GM18909 (cell line): Measurements from ENCODE around the gene CCNQ.

Experiments used
- ATAC-seq: cut with Tn5 transposase; IDR thresholded peaks from one replicate; pipeline ENCODE4 v1.9.1; 2021; ENCODE audit warnings: mild to moderate bottlenecking; ENCODE audit not compliant: unreplicated experiment, poor library complexity

CCNQ gene

DNA sequence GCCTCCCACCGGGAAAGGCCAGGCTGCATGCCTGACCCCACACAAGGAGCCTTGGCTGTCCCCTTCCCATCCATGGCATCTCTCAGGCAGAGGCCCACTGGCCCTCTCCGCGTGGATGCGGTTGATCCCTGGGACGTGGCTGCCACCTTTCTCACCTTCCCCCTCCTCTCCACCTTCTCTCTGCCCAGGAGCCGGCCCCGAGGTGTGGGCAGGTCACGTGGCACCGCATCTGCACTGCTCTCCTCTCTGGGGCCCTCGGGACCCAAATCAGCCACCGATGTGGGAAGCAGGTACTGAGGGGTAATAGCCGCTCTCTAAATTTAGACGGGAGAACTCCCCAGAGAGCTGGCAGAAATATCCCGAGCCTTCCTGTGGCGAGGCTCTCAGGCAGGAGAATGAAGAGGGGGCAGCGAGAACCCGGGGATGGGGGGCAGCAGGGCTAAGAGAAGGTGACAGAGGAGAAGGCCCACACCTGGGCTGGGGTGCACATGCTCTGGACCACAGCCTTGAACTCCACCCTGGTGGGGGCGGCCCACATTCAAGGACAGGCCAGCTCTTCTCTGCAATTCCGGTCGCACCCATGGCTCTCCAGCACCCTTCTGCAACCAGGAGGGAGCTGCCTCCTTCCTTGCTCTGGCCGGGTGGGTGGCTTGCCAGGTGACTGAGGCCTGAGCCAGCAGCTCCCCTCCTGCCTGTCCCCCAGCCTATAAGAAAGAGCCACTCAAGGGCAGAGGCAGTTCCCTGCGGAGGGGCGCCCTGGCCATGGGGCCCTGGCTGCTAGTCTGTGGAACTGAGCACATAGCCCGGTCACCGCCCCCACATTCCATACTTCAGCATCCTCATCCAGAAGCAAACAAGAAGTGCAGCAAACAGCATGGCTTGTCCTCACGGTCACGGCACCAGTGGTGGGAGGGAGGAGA is 38.4 kb upstream of the CCNQ start:
- no peak for ATAC-seq

DNA sequence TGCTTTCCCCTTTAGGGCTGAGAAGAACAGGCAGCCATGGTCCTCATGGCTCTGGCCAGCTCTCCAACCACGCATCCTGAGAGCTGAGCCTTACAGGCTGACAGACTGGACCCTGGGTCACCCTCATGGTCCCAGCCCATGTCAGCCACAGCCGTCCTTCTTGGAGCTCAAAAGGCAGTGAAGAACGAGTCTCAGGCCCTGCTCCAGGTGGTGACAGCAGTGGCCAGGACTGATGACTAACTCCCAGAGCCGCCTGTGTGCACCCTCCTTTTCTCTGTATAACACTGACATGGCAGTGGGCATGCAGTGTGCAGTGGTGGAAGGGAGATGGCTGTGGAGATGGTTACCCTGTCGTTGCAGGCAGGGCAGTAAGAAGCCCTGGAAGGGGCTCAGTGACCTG is 37.8 kb upstream of the CCNQ start:
- no peak for ATAC-seq

- no peak for ATAC-seq
Observed at GRCh38 chrX:153635788-153636668, 37.1 kb upstream of the CCNQ start.

- no peak for ATAC-seq
Observed at GRCh38 chrX:153635388-153635787, 36.4 kb upstream of the CCNQ start.

DNA sequence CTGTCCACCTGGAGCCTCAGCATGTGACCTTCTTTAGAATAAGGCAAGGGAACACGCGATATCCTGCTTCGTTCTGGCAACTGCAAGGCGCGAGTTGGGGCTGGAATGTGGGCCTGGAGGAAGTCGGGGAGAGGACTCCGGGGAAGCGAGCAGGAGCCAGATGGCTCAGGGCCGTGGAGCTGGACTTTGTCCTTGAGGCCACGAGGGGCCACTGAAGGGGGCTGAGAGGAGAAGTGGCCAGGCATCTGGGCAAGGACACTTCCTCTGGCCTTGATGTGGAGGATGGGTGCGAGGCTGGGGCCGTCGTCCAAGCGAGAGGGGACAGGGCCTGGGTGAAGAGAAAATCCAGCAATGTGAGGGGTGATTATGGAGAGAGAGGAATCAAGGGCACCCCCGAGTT is 35.9 kb upstream of the CCNQ start:
- no peak for ATAC-seq

DNA sequence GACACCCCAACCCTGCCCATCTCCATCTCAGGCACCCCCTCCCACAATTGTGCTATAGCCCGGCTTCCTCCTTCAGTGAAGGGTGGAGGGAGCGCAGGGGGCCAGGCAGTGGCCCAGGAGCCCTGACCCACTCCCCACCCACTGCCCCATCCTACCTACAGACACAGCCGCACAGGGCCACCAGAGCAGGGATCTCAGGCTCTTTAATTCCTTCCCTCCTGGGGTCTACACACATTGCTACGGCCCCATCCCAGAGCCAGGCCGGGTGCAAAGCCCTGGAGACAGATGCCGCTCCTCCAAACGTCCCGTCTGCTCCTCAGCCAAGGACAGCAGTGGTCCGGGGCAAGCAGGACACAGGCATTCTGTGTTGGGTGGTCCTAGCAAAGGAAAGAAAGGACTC is 35.3 kb upstream of the CCNQ start:
- ATAC-seq, result no peak

DNA sequence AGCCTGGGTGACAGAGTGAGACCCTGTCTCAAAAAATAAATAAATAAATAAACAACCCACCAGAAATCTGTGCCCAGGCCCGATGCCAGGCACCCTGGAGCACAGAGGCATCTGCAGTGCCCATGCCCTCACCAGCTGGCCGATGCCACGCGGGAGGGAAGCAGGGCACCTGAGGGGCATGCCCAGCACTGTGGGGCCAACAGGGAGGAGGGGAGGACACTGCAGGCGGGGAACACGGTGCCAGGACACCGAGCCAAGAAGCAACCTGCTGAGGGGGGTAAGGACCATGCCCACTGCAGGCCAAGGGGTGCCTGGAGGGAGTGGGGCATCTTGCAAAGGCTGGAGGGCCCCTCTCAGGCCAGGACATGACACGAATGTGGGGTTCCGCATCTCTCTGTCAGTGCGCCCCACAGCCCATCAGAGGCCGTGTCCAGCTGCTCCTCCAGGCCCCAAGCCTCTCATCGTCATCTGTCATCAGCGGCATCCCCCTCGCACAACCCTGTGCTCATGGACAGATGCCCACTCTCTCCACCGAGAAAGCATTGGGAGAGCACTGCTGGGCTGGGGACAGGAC is 34.8 kb upstream of the CCNQ start:
- no peak for ATAC-seq

- no peak for ATAC-seq
Observed at GRCh38 chrX:153633048-153633447, 34.1 kb upstream of the CCNQ start.

- no peak for ATAC-seq
Observed at GRCh38 chrX:153632595-153632946, 33.6 kb upstream of the CCNQ start.

GRCh38 chrX:153631907-153632594 is 33.1 kb upstream of the CCNQ start:
- ATAC-seq, result no peak

GRCh38 chrX:153631346-153631745 is 32.4 kb upstream of the CCNQ start:
- no peak for ATAC-seq

DNA sequence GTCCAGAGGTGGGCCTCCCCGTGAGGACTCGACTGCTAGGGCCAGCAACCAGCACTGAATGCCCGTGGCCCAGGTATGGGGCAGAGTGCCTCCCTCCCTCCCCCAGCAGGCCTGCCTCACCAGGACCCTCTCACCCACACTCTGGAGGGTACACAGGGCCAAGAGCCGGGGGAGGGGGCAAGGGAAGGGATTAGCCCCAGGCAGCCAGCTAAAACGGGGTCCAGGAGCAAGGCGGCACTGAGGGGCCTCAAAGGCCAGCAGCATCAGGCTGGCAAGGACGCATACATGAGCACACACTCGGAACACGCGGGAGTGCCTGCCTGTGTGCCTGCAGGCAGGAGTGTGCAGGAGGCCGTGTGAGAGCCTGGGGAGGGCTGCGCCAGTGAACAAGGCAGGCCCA is 29.7 kb upstream of the CCNQ start:
- ATAC-seq, result no peak

DNA sequence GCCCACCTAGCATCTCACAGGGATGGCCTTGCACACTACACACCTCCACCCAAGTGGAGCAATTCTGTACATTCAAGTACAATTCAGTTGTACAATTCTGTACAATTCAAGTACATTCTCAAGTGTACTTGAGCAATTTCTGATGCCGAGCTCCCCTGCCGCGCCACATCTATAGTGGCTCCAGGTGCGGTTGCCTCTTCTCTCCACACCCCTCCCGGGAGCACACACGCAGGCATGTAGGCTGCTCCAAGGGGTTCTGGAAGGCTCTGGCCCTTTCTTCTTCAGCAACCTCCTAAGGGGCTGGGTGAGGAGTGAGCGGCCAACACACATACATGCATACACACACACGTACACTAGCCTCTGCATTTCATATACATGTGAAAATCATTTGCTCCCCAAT is 29.2 kb upstream of the CCNQ start:
- ATAC-seq, result no peak

GRCh38 chrX:153627675-153628111 is 28.8 kb upstream of the CCNQ start:
- no peak for ATAC-seq

GRCh38 chrX:153626863-153627674 is 28.1 kb upstream of the CCNQ start:
- ATAC-seq, result no peak

DNA sequence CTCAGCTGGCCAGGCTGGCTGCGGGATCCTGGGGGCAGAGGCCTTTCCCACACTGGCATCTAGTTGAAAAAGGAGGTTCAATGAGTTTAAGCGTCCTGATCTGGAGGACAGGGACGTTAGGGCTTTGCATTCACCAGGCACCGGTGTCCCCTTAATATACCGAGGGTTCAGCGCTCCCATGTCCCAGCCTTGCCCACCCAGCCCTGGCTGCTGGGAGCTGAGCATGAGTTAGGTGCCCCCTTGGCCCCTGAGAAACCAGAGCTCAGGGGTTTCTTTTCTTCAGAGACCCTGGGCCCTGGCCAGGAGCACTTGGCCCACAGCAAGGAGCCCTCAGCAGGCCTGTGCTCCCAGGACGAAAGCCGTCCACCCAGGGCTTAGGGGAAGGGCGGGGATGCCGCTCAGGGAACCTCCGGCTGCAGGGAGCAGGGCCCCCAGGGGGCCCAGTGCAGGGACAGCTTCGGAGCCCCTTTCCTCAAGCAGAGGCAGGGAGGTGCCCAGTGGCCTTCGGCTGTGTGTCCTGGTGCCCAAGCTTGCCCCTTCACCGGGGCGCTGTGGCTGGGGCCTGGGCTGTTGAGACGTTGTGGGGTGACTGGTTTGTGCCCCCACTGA is 27.2 kb upstream of the CCNQ start:
- no peak for ATAC-seq

DNA sequence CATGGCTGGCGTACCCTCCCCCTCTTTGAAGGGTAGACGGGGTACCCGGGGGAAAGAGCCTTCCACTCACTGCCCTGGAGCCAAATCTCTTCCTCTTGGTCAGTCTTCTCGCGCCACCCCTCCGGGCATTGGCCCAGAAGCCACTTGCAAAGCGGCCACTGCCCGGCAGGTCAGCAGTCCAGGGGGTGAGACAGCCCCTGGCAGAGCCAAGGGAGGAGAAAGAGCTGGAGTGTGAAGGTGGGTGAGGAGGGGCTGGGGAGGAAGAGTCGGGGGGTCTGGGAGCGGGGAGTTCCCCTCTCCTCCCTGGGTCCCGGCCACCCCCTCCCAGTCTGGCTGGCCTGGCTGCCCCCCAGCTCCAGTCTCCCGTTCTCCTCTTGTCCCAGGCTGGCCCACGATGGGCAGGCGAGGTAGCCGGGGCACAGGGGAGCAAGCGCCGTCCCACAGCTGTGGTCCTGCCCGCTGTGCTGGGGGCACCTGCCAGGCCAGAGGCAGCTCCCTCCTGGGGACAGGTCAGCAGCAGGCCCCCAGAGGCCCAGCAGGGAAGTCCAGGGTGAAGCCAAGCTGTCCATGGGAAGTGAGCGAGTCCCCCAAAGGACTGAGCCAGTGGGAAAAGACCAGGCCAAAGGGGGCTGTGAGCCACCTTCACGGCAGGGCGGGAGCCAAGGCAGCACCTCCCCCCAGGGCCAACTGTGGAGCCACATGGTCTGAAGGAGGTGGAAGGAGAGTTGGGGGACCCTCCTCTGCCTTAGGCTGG is 26.5 kb upstream of the CCNQ start:
- ATAC-seq, result no peak
